C4-2B (cell line): ENCODE data around the gene NSF.
"Not testable (repeated sequence)": the region's sequence is repeated elsewhere in the genome, so short reads cannot be mapped to it uniquely, and the experiment has no call there.

Experiments used
- ZFX ChIP-seq: fragments of 450-650 bp; IDR thresholded peaks from 2 replicates; pipeline ENCODE4 v1.6.1; 2017
- TF ChIP-seq, protein P1 (sequence below): fragments of 450-650 bp; conservative IDR thresholded peaks from 2 replicates; pipeline ENCODE4 v1.5.1; 2017; ENCODE audit warnings: mild to moderate bottlenecking

DNA sequence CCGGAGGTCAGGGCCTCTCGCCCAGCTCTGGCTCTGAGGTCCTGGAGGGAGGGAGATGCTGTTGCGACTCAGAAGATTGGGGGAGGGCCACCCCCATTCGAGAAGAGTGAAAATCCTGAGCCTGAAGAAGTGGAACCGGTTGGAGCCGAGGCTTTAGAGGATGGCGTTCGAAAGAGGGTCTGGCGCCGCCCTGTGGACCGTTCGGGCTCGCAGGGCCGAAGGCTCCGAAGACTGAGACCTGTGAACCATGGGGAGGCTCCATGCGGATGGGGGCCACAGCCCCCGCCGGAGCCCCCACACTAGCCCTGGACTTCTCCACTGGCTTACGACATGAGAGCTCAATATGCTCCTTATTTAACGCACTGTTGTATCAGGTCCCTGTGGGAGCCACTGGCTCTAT is 31.3 kb upstream of the NSF start:
- TF ChIP-seq, protein P1, sequence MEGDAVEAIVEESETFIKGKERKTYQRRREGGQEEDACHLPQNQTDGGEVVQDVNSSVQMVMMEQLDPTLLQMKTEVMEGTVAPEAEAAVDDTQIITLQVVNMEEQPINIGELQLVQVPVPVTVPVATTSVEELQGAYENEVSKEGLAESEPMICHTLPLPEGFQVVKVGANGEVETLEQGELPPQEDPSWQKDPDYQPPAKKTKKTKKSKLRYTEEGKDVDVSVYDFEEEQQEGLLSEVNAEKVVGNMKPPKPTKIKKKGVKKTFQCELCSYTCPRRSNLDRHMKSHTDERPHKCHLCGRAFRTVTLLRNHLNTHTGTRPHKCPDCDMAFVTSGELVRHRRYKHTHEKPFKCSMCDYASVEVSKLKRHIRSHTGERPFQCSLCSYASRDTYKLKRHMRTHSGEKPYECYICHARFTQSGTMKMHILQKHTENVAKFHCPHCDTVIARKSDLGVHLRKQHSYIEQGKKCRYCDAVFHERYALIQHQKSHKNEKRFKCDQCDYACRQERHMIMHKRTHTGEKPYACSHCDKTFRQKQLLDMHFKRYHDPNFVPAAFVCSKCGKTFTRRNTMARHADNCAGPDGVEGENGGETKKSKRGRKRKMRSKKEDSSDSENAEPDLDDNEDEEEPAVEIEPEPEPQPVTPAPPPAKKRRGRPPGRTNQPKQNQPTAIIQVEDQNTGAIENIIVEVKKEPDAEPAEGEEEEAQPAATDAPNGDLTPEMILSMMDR: not testable (repeated sequence)
- not testable (repeated sequence) for TF ChIP-seq ZFX
